Activated T-helper 2 cell treated with anti-CD3 and anti-CD28 coated beads, Interferon-gamma antibody, Interleukin-2, Interleukin-4, amounts not matched to agents 10 μg/mL and 5 μg/mL and 100 μg/mL, durations not matched to agents 14 hours and 24 hours and 36 hours (primary cell): Measurements from ENCODE around the gene CNNM4. TPM values are rescaled to one million over a fixed set of nuclear protein-coding genes. Genes with fewer than 3 reads are reported as not detected.

Experiments
- DNase-seq: peaks from one replicate; pipeline ENCODE4 v3.0.0; 2021; ENCODE audit warnings: low spot score
- H3K27ac Mint-ChIP-seq: one replicate; pipeline ENCODE4 v1.8.0; 2021; ENCODE audit warnings: mixed read lengths
- H3K27me3 Mint-ChIP-seq: one replicate; pipeline ENCODE4 v1.8.0; 2021; ENCODE audit warnings: low read depth, mixed read lengths
- H3K36me3 Mint-ChIP-seq: one replicate; pipeline ENCODE4 v1.8.0; 2021; ENCODE audit warnings: low read depth, mixed read lengths
- H3K4me1 Mint-ChIP-seq: one replicate; pipeline ENCODE4 v1.8.0; 2021; ENCODE audit warnings: low read depth, mixed read lengths
- H3K4me3 Mint-ChIP-seq: one replicate; pipeline ENCODE4 v1.8.0; 2021; ENCODE audit warnings: low read depth, mild to moderate bottlenecking, moderate library complexity, mixed read lengths
- H3K9me3 Mint-ChIP-seq: one replicate; pipeline ENCODE4 v1.8.0; 2021; ENCODE audit warnings: mixed read lengths
- intact Hi-C: fragments of 100-400 bp; cut with micrococcal nuclease; formaldehyde crosslinking; loops from one replicate; pipeline ENCODE4 v1.15.1; 2023
- total RNA-seq: library from RNA; stranded (reverse); gene quantifications from 2 replicates; pipeline ENCODE4 v1.2.3, GENCODE V29; 2022

Gene CNNM4
- total RNA-seq, 1 donor from 2014 or later: 10.1 TPM

DNA sequence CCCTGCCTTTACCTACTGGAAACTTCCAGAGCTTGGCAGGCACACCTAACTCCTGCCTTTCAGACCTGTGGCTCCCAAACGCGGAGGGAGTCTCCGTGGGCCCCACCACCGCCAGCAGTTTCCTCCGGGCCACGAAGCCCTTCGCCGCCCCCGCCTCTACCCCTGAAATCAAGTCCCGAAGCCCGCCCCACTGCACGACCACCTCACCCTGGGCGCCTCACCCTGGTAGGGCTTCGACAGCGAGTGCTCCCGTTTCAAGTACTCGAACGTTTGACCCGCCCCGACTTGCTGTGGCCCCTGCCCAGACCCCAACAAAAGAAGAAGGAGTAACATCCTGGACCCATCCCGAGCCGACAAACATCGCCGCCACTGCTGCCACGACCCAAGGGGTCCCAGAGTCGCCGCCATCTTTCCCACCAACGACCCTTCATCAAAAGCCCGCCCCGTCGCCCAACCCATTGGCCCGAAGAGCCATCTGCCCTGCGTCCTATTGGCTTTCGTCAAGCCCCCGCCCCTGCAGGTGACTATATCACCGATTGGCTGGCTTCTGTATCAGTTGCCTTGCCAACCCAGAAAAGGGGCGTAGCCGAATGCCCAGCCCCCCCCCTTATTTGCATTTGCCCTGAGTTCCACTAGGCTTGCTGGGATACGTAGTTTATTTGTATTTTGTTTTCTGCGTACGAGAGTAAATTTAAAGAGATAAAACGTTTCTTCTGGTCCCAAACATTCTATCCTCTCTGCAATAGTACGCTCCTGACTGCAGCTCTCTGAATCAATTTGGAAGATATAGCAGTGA, 20.9 kb upstream of the CNNM4 start, which contains the start of gene LMAN2L:
Gene LMAN2L (minus strand): TSS at position 432 of the 796 bp plus-strand sequence. CDS start 24 bp downstream, at position 408.
- H3K4me3 Mint-ChIP-seq: peak within 1 kb of the TSS; percentile 92
- DNase-seq: peak; percentile 95
- peaks cover 8% of the 10 kb centered on the region for H3K36me3 Mint-ChIP-seq
- peak within 1 kb of the TSS; percentile 71 for H3K27ac Mint-ChIP-seq
- intact Hi-C loops: loop anchor here (1.0 to 5.0 kb wide), 3 partner anchors 20 to 222 kb away; partner anchors contain the start of genes CNNM4 and KANSL3
- H3K4me1 Mint-ChIP-seq: peaks cover 20% of the 10 kb centered on the region
- H3K9me3 Mint-ChIP-seq: no peaks in the 10 kb centered on the region
- H3K27me3 Mint-ChIP-seq: peaks cover 2% of the 10 kb centered on the region

DNA sequence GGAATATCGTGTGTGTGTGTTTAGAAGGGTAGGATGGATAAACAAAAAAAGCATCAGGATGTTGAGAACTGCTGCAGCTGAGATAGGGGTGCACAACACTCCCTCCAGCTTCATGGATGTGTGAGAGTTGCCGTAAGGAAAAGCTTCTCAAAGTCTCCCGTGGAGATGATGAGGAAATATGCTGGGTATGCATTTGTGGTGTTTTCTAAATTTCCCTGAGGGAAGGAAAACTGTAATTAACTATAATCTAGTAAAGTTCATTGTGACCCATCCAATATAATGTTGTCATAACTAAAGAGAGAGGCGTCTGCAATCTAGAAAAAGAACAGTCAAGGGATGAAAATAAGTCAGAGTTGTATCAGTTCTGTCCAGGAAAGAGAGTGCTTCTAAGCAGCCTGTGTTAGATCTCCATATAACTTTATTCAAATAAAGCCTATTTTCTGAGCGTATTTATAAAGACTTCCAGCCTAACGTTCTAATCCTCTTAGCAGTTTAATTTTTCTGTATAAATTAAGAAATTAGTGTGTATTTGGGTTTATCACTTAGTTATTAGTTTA, 13.6 kb upstream of the CNNM4 start:
- Mint-ChIP-seq H3K36me3 (no peaks in the 10 kb centered on the region), H3K27me3 (peaks cover 11% of the 10 kb centered on the region), H3K27ac (no peak overlapping the region), H3K4me3 (no peak overlapping the region), H3K9me3 (no peaks in the 10 kb centered on the region), H3K4me1 (no peaks in the 10 kb centered on the region)
- intact Hi-C loops: no loop called here
- no peak for DNase-seq

DNA sequence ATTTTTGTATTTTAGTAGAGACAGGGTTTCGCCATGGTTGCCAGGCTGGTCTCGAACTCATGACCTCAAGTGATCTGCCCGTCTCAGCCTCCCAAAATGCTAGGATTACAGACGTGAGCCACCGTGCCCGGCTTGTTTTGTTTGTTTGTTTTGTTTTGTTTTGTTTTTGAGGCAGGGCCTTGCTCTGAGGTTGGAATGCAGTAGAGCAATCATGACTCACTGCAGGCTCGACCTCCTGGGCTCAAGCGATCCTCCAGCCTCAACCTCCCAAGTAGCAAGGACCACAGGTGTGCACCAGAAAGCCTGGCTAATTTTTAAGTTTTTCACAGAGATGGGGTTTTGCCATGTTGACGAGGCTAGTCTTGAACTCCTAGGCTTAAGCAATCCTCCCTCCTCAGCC, 8.9 kb upstream of the CNNM4 start:
- Mint-ChIP-seq H3K27me3 (peaks cover 9% of the 10 kb centered on the region), H3K4me1 (no peaks in the 10 kb centered on the region), H3K9me3 (no peaks in the 10 kb centered on the region), H3K27ac (no peak overlapping the region), H3K36me3 (no peaks in the 10 kb centered on the region), H3K4me3 (no peak overlapping the region)
- no peak for DNase-seq
- intact Hi-C loops: no loop called here

DNA sequence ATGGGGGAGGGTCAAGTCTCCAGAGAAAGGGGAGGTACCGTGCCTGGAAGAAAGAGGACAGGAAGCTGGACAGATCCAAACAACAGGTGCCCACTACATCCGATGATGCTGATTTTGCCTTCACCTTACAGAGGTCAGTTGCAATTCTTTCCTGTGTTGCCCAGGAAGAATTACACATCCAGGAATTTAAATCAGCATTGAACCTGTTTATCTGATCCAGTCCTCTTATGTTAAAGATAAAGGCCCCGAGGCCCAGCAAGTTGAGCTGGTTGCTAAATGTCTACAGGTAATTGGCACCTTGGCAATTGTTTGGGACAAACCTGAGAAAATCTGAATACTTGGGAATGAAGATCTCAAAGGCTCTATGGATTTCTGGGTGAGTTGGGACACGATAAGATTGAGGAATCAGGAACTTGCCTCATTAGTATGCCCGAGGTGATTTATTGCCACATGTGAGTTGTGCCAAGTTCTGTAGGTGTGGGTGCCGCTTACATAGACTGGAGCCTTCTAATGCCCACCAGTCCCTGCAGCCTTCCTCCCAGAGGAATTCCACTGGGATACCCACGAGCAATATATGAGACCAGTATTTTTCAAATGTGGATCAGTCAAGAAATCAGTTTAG, 6.9 kb upstream of the CNNM4 start:
- Mint-ChIP-seq H3K4me3 (no peak overlapping the region), H3K4me1 (no peaks in the 10 kb centered on the region), H3K27ac (no peak overlapping the region), H3K36me3 (no peaks in the 10 kb centered on the region), H3K27me3 (peaks cover 1% of the 10 kb centered on the region), H3K9me3 (no peaks in the 10 kb centered on the region)
- DNase-seq: no peak
- intact Hi-C loops: no loop called here

DNA sequence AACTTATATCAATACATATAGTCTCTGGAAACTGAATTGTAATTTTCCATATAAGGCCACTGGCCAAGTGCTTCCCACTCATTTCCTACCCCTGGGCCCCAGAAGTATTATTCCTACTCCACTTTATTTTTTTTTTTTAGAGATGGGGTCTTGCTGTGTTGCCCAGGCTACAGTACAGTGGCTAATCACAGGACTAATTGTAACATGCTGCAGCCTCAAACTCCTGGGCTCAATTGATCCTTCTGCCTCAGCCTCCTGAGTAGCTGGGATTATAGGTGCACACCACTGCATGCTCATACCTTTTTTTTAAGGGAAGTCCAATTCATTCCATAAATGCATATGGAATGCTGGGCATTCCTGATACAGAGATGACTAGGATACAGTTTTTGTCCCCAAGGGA, 6.4 kb upstream of the CNNM4 start:
- DNase-seq: no peak
- intact Hi-C loops: no loop called here
- Mint-ChIP-seq H3K27ac (no peak overlapping the region), H3K4me1 (peaks cover 1% of the 10 kb centered on the region), H3K27me3 (peaks cover 1% of the 10 kb centered on the region), H3K9me3 (no peaks in the 10 kb centered on the region), H3K36me3 (no peaks in the 10 kb centered on the region), H3K4me3 (no peak overlapping the region)

DNA sequence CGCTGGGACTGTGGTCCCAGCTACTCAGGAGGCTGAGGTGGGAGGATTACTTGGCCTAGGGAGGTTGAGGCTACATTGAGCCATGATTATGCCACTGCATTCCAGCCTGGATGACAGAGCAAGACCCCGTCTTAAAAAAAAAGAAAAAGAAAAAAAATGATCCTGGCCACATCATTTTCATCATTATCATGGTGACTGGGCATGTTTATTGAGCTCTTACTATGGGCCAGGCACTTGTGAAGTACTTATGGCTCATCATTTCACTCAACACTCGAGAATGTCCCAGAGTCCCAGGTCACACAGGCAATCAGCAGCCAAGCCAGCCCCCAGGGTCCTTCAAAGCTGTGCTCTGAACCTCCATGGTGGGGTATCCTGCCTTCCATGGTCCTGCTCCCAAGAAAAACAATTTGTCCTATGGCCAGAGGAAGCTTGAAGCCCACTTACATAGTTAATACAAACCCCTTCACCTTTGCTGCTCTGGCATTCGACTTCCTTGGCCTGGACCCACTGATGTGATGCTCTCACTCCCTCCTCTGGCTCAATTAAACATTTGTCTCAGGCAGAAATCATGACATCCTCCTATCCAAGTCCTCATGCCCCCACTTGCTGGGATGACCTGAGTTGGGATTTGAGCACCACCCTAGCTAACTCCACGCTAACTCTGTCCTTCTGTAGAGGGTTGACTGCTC, 3.8 kb upstream of the CNNM4 start:
- H3K4me3 Mint-ChIP-seq: no peak overlapping the region

DNA sequence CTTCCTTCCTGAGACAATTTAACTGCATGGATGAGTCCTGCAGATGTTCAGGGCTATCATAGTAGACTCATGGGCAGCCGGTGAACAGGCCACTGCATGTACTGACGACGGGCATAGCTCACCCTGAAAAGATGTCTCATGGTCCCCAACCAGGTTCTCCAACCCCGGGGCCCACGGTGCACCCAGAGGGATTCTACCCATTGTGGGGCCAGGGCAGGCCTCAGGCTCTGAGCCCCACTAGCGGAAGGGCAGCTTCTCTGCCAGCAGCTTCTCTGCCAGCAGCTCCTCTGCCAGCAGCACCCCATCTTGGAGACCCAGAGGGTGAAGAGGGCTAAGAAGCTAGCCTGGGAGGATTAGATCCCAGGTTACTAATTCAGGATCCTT, 3.2 kb upstream of the CNNM4 start:
- Mint-ChIP-seq H3K27ac (no peak overlapping the region), H3K36me3 (no peaks in the 10 kb centered on the region), H3K4me3 (no peak overlapping the region), H3K27me3 (no peaks in the 10 kb centered on the region), H3K4me1 (peaks cover 27% of the 10 kb centered on the region), H3K9me3 (no peaks in the 10 kb centered on the region)
- intact Hi-C loops: no loop called here
- DNase-seq: no peak

More for the DNA sequence above, 3.8 kb upstream of the CNNM4 start:
- Mint-ChIP-seq H3K27me3 (no peaks in the 10 kb centered on the region), H3K4me1 (peaks cover 21% of the 10 kb centered on the region), H3K9me3 (no peaks in the 10 kb centered on the region), H3K27ac (no peak overlapping the region), H3K36me3 (no peaks in the 10 kb centered on the region)
- no peak for DNase-seq
- intact Hi-C loops: no loop called here

DNA sequence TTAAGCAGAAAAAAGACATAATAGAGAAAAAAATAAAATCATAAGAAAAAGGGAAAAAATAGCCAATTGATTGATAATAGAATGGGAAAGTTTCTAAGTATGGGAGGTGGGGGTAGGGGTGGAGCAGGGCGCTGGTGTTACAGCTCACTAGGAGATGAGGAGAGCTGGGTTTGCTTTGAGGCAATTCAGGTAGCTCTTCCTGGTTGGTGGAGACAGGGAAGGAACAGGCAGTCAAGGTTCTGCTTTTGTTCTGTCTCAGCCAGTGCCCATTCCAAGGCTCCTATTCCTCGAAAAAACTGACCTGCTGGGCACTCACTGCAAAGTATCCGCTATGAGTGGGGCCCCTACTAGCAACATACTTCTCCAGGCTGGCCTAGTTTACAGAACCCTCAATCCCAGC, 1.7 kb upstream of the CNNM4 start:
- no peak for DNase-seq
- intact Hi-C loops: no loop called here
- Mint-ChIP-seq H3K9me3 (no peaks in the 10 kb centered on the region), H3K4me1 (peaks cover 39% of the 10 kb centered on the region), H3K27ac (no peak overlapping the region), H3K27me3 (no peaks in the 10 kb centered on the region), H3K36me3 (no peaks in the 10 kb centered on the region), H3K4me3 (no peak overlapping the region)

DNA sequence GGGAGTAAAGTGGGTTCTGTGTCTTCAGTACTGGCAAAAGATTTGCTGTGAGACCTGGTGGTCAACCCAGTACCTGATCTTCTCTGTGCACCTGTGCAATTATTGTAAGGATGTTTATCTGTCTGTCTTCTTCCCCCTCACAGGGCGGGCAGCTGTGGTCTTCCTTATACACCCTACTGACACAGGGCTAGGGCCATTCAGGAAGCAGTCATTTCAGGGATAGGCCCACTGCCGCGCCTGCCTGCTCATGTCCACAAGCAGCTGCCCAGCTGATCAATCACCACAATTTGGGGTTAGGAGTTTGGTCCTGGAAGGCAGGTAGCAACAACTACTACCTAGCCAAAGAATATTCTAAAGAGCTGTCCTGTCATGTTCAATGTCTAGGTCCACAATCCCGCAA, 1.2 kb upstream of the CNNM4 start:
- Mint-ChIP-seq H3K9me3 (no peaks in the 10 kb centered on the region), H3K27ac (no peak overlapping the region), H3K36me3 (no peaks in the 10 kb centered on the region), H3K4me1 (peaks cover 44% of the 10 kb centered on the region), H3K27me3 (no peaks in the 10 kb centered on the region), H3K4me3 (peak overlapping the region; percentile 72)
- intact Hi-C loops: no loop called here
- no peak for DNase-seq

DNA sequence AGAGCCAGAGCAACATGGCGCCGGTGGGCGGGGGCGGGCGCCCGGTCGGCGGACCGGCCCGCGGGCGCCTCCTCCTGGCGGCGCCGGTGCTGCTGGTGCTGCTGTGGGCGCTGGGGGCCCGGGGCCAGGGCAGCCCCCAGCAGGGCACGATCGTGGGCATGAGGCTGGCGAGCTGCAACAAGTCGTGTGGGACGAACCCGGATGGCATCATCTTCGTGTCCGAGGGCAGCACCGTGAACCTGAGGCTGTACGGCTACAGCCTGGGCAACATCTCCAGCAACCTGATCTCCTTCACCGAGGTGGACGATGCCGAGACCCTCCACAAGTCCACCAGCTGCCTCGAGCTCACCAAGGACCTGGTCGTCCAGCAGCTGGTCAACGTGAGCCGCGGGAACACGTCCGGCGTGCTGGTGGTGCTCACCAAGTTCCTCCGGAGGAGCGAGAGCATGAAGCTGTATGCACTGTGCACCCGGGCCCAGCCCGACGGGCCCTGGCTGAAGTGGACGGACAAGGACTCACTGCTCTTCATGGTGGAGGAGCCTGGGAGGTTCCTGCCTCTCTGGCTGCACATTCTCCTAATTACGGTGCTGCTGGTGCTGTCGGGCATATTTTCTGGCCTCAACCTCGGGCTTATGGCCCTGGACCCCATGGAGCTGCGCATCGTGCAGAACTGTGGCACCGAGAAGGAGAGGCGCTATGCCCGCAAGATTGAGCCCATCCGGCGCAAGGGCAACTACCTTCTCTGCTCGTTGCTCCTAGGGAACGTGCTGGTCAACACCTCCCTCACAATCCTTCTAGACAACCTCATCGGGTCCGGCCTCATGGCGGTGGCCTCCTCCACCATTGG, 507 bp downstream of the CNNM4 start:
- Mint-ChIP-seq H3K9me3 (no peaks in the 10 kb centered on the region), H3K4me1 (peaks cover 44% of the 10 kb centered on the region), H3K36me3 (peaks cover 2% of the 10 kb centered on the region), H3K27me3 (no peaks in the 10 kb centered on the region), H3K27ac (peak overlapping the region; percentile 79), H3K4me3 (peak overlapping the region; percentile 80)
- intact Hi-C loops: loop anchor here (1.0 to 10.0 kb wide), 7 partner anchors 21 to 226 kb away; partner anchors contain the start of genes ARID5A, CNNM3, KANSL3 and LMAN2L
- DNase-seq: no peak

DNA sequence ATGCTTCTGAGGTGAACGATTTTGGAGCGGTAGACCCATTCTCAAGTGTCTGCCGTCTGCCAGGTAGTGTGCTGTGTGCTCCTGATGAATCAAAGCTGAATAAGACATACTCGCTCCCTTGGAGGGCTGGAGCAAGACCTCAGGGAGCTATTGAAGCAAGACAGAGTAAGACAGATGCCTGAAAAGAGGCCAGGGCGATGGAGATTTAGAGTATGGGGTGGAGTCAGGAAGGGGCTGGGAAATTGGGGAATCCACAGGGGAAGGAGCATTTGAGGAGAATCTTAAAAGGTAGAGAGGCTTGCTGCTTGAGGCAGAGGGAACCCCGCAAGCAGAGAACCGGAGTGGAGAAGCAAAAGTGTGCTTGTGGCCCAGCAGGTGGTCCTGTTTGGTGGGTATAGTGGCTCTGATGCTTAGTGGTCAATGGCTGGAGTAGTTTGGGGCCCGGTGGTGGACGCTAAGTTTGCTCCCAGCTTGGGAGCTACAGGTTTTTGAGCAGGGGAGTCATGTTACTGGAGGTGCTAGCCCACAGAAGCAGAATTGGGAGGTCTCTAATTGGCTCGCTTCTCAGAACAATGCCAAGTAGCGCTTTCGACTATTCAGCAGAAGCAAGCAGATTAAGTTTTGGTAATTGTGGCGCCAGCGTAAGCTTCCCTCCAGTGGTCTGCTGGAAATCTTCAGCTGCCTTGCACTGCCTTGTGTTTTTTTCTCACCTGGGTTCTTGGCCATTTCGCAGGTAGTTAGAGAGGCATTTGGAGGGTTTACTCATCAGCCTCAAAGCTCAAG, 2.0 kb downstream of the CNNM4 start:
- Mint-ChIP-seq H3K27me3 (no peaks in the 10 kb centered on the region), H3K36me3 (peaks cover 5% of the 10 kb centered on the region), H3K4me1 (peaks cover 49% of the 10 kb centered on the region), H3K4me3 (peak overlapping the region; percentile 80), H3K9me3 (no peaks in the 10 kb centered on the region), H3K27ac (no peak overlapping the region)
- intact Hi-C loops: loop anchor here (5.0 to 10.0 kb wide), 4 partner anchors 40 to 228 kb away; partner anchors contain the start of genes ARID5A and KANSL3
- DNase-seq: no peak
